NCI-H2171 (cell line): ENCODE results near the gene ITLN1.
"Not testable (repeated sequence)": the region's sequence is repeated elsewhere in the genome, so short reads cannot be mapped to it uniquely, and the experiment has no call there.

ENCODE experiments used
- DNase-seq: peaks from one replicate; lab custom pipeline; 2025; lab: John Stamatoyannopoulos, UW

ITLN1 gene

GRCh38 chr1:160885042-160885441, at the start of gene ITLN1:
Gene ITLN1, minus strand, starts transcription at chr1:160885180. Its CDS starts 303 bp downstream, at chr1:160884877.
- DNase-seq, result no peak

GRCh38 chr1:160933305-160933704, 48.3 kb upstream of the ITLN1 start:
- DNase-seq, result not testable (repeated sequence)

- no peak for DNase-seq
Observed at GRCh38 chr1:160925652-160926244, 40.8 kb upstream of the ITLN1 start.

GRCh38 chr1:160924791-160925651, 40.0 kb upstream of the ITLN1 start:
- DNase-seq, result no peak

GRCh38 chr1:160916666-160917065, 31.7 kb upstream of the ITLN1 start:
- no peak for DNase-seq

GRCh38 chr1:160913229-160913628, 28.2 kb upstream of the ITLN1 start:
- not testable (repeated sequence) for DNase-seq

- DNase-seq, result no peak
Observed at GRCh38 chr1:160911925-160912324, 26.9 kb upstream of the ITLN1 start.

- DNase-seq, result no peak
Observed at GRCh38 chr1:160911441-160911840, 26.5 kb upstream of the ITLN1 start.

DNA sequence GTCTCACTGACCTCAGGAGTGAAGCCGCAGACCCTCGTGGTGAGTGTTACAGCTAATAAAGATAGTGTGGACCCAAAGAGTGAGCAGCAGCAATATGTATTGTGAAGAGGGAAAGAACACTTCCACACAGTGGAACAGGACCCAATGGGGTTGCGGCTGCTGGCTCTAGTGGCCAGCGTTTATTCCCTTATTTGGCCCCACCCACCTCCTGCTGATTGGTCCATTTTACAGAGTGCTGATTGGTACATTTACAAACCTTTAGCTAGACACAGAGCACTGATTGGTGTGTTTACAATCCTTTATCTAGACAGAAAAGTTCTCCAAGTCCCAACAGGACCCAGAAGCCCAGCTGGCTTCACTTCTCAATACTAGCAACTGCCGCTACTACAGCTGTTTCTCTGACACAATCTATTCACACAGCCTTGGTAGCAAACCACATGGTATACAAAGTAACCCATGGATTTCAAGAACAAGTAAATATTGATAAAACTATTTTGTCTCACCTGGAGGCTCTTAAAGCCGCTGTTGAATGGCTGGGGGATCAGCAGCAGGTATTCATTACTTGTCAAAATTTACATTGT, 25.3 kb upstream of the ITLN1 start:
- DNase-seq, result no peak

DNA sequence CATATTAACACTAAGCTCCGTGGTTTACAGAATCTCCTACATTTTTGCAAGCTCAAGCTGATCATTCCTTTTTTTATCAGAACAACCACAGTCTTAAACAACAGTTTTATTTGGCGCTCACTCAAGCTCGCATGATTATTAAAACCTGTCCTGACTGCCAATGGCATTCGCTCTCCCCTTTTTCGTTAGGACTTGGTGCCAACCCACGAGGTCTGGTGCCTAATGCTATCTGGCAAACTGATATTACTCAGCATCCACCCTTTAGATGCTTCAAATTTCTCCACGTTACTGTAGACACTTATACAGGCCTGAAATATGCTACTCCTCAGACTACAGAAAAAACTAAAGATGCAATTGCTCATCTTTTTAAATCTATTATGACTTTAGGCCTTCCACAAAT, 23.0 kb upstream of the ITLN1 start:
- no peak for DNase-seq

DNA sequence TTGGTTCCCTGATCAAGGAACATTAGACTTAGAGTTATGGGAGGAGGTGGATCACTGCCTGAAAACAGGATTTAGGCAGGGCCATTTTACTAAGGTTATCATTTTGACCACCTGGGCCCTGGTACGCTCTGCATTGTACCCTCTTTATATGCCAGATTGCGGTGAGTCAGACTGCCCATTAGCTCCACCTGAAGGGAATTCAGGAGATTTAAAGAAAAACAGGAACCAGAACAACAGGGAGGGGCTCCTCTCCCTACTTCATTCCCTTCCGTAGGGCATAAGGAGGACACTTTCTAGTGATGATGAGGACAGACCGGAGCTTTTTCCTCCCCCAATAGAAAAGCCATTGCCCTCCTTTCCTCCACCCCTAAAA, 20.6 kb upstream of the ITLN1 start:
- no peak for DNase-seq

- no peak for DNase-seq
Observed at GRCh38 chr1:160904783-160905616, 20.0 kb upstream of the ITLN1 start.

GRCh38 chr1:160902251-160902650, 17.3 kb upstream of the ITLN1 start:
- DNase-seq, result not testable (repeated sequence)

DNA sequence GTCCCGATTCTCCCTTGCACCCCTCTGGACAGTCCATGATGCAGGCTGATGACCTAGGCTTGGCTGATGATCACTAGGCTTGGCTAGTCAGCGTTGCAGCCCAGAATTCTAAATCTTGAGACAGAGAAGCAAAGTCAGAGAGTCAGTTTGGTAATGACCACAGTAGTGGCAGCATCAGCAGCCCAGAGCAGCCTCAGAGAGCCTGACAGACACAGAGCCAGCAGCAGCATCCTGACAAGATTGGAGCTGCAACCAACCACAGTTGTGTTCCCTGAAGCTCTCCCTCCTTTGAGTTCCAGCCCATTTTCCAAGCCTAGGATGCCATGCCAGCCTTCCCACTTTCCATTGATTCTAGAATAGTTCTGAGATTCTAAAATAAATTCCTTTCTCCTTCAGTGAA, 16.8 kb upstream of the ITLN1 start:
- DNase-seq, result no peak

DNA sequence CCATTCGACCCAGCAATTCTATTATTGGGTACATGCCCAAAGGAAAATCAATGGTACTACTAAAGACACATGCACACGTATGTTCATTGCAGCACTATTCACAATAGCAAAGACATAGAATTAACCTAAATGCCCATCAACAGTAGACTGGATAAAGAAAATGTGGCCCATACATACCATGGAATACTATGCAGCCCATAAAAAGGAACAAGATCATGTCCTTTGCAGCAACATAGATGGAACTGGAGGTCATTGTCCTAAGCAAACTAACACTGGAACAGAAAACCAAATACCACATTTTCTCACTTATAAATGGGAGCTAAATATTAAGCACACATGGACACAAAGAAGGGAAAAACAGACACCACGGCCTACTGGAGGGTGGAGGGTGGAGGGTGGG, 15.7 kb upstream of the ITLN1 start:
- DNase-seq, result not testable (repeated sequence)

DNA sequence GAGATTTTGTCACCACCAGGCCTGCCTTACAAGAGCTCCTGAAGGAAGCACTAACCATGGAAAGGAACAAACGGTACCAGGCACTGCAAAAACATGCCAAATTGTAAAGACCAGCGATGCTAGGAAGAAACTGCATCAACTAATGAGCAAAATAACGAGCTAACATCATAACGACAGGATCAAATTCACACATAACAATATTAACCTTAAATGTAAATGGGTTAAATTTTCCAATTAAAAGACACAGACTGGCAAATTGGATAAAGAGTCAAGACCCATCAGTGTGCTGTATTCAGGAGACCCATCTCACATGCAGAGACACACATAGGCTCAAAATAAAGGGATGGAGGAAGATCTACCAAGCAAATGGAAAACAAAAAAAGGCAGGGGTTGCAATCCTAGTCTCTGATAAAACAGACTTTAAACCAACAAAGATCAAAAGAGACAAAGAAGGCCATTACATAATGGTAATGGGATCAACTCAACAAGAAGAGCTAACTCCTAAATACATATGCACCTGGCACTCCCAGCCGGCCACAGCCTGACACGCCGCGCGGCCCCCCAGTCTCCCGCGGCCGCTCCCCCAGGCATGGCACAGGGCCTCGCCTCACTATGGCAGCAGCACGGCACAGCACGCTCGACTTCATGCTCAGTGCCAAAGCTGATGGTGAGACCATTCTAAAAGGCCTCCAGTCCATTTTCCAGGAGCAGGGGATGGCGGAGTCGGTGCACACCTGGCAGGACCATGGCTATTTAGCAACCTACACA, 9.6 kb upstream of the ITLN1 start:
- DNase-seq, result not testable (repeated sequence)

DNA sequence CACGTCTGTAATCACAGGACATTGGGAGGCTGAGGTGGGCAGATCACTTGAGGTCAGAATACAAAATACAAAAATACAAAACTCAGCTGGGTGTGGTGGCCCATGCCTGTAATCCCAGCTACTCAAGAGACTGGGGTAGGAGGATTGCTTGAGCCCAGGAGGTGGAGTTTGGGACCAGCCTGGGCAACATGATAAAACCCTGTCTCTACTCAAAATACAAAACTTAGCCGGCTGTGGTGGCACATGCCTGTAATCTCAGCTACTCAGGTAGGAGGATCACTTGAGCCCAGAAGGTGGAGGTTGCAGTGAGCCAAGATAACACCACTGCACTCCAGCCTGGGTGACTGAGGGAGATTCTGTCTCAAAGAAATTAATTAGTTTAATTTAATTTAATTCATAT, 6.5 kb upstream of the ITLN1 start:
- DNase-seq, result no peak

DNA sequence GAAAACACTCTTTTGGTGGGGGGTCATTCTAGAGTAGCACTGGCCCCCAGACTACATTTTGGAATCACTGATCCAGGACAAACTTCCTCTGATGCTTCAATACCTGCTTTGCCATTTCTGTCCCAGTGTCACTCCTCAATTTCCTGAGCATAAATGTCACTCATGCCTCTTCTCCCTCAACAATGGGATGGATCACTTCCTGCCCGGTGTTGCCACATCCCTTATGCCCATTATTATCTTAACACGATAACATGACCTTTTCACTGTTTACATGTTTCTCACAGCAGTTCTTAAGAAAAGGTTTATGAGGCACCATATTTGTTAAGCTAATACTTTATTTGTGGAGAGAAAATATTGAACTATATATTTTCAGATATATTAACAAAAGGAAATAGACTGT, 3.9 kb upstream of the ITLN1 start:
- no peak for DNase-seq

DNA sequence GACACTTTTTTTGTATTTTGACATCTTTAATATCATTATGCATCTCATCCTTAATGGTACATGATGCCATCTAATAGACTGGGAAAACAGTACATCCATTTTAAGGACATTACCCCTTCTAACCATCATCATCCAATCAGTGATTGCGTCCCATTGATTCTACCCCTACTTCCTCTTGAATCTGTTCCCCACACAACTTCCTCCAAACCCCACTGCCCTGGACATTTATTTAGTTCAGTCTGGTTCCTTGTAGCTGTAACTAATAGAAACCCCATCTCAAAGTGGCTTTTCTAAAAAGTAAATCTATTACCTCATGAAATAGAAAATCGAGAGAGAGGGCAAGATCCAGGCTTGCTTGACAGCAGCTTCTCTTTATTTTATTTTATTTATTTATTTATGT, 2.1 kb upstream of the ITLN1 start:
- no peak for DNase-seq

DNA sequence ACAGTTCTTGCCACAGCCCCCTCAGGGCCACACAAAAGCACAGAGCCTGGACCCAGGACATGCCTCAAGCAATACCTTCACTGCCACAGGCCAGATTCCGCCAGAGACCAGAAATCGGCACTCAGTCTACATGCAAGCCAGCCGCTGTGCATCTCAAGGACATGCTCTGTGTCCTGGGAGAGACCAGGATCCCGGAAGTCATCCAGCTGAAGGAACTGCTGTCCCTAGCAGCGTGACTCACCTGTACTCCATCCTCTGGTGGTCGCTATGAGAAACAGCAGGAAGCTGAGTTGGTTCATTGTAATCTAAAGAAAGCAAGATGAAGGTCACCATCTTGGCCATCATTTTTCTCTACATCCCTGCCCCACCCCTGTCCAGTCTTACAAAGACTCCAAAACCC, 401 bp downstream of the ITLN1 start:
- DNase-seq, result no peak
